Breast epithelium (tissue), 4 donors: ENCODE results near the gene CCT3. TPM values are rescaled to one million over a fixed set of nuclear protein-coding genes. Genes with fewer than 3 reads are reported as not detected.
"Not testable (repeated sequence)": the region's sequence is repeated elsewhere in the genome, so short reads cannot be mapped to it uniquely, and the experiment has no call there.

Experiments used
- DNase-seq, 2 donors: peaks; one replicate each; pipeline ENCODE4 v3.0.0-alpha.2; 2019; ENCODE audit warnings: low spot score in 2 of 2
- H3K27ac ChIP-seq, 2 donors: fragments of 200-600 bp; sonication (generic) in 1 of 2; one replicate each; pipeline ENCODE4 v1.5.1; 2016 to 2019; ENCODE audit warnings: mild to moderate bottlenecking in 1 of 2
- H3K27me3 ChIP-seq, 2 donors: fragments of 200-600 bp; sonication (generic) in 1 of 2; one replicate each; pipeline versions ENCODE4 v1.5.1 to v1.6.0; 2017 to 2019; ENCODE audit warnings: control low read depth in 1 of 2, mild to moderate bottlenecking in 1 of 2
- H3K36me3 ChIP-seq: fragments of 200-600 bp; one replicate; pipeline ENCODE4 v1.5.1; 2019
- H3K4me1 ChIP-seq, 2 donors: fragments of 200-600 bp; sonication (generic); one replicate each; pipeline ENCODE4 v1.5.1; 2016 to 2019; ENCODE audit warnings: control low read depth in 1 of 2
- H3K4me3 ChIP-seq, 3 donors: fragments of 200-600 bp; sonication (generic); 1 replicate in 2 of 3; 2 replicates in 1 of 3; pipeline ENCODE4 v1.5.1; 2016 to 2019; ENCODE audit warnings: mild to moderate bottlenecking in 3 of 3, moderate library complexity in 2 of 3
- H3K9me3 ChIP-seq, 2 donors: fragments of 200-600 bp; sonication (generic) in 1 of 2; one replicate each; pipeline ENCODE4 v1.5.1; 2016 to 2019; ENCODE audit warnings: control low read depth in 1 of 2
- POLR2A ChIP-seq: fragments of 450-650 bp; IDR thresholded peaks from one replicate; pipeline ENCODE4 v1.6.1; 2016; ENCODE audit warnings: antibody characterized with exemption, mild to moderate bottlenecking, moderate library complexity
- POLR2AphosphoS5 ChIP-seq, 3 donors: sonication (generic); formaldehyde crosslinking; IDR thresholded peaks; one replicate each; pipeline ENCODE4 v1.6.1; 2017; ENCODE audit warnings: antibody characterized with exemption in 3 of 3
- intact Hi-C: fragments of 100-400 bp; cut with DNase I; formaldehyde crosslinking; loops from one replicate; pipeline ENCODE4 v1.15.1; 2023; ENCODE audit warnings: low total_unique reads
- total RNA-seq, 3 donors: library from RNA; depleted of rRNA; stranded (reverse); fragments of >200 nt; gene quantifications; one replicate each; pipeline ENCODE4 v1.1.0, GENCODE V29; 2016
- TF ChIP-seq, protein P1 (sequence below), 3 donors: fragments of 450-650 bp; IDR thresholded peaks; one replicate each; pipeline ENCODE4 v1.5.1; 2016 to 2017; ENCODE audit warnings: antibody characterized with exemption in 3 of 3, mild to moderate bottlenecking in 3 of 3, moderate library complexity in 3 of 3

CCT3 gene
- total RNA-seq, 3 donors from 2014 or later = 150 to 263 (median 262) TPM

DNA sequence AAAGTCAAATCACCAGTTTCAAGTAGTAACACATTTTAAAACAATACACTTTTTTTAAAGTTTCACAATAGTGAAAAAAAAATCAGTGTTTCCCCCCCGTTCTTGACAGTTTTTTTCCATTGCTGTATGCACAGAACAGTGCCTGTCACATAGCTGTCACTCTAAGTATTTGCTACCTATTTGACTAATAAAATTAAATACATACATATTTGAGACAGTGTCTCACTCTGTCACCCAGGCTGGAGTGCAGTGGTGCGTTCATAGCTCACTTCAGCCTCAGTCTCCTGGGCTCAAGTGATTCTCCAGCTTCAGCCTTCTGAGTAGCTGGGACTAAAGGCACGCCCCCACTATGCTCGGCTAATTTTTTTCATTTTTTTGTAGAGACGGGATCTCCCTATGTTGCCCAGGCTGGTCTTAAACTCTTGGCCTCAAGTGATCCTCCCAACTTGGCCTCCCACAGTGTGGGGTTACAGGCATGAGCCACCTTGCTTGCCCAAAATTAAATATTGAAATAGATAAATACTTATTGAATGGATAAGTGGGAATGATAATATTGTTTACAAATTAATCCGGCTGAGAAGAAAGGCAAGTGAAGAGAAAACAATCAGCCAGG is 18.3 kb upstream of the CCT3 start:
- Histone ChIP-seq H3K27me3 (no peaks in the 10 kb centered on the region), H3K27ac (no peak overlapping the region)

DNA sequence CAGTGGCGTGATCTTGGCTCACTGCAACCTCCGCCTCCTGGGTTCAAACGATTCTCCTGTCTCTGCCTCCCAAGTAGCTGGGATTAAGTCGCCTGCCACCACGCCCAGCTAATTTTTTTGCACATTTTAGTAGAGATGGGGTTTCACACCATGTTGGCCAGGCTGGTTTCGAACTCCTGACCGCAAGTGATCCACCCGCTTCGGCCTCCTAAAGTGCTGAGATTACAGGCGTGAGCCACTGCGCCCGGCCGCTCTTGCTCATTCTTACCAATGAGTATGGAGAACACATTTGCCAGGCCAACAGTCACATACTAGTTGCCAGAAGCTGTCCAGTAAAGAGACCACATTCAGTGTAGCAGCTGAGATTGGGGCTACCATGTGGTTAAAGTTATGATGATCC is 14.4 kb upstream of the CCT3 start:
- H3K27me3 ChIP-seq, H3K36me3 ChIP-seq, H3K9me3 ChIP-seq, DNase-seq, H3K4me1 ChIP-seq, intact Hi-C loops, H3K4me3 ChIP-seq, H3K27ac ChIP-seq: not testable (repeated sequence)

More for the DNA sequence above, 18.3 kb upstream of the CCT3 start:
- no peak overlapping the region for H3K4me3 ChIP-seq
- H3K4me1 ChIP-seq = no peaks in the 10 kb centered on the region
- intact Hi-C loops = no loop called here
- H3K36me3 ChIP-seq = no peaks in the 10 kb centered on the region
- no peaks in the 10 kb centered on the region for H3K9me3 ChIP-seq
- TF ChIP-seq POLR2AphosphoS5 (IDR thresholded peaks at IDR 0.05) = no peak
- TF ChIP-seq, protein P1, sequence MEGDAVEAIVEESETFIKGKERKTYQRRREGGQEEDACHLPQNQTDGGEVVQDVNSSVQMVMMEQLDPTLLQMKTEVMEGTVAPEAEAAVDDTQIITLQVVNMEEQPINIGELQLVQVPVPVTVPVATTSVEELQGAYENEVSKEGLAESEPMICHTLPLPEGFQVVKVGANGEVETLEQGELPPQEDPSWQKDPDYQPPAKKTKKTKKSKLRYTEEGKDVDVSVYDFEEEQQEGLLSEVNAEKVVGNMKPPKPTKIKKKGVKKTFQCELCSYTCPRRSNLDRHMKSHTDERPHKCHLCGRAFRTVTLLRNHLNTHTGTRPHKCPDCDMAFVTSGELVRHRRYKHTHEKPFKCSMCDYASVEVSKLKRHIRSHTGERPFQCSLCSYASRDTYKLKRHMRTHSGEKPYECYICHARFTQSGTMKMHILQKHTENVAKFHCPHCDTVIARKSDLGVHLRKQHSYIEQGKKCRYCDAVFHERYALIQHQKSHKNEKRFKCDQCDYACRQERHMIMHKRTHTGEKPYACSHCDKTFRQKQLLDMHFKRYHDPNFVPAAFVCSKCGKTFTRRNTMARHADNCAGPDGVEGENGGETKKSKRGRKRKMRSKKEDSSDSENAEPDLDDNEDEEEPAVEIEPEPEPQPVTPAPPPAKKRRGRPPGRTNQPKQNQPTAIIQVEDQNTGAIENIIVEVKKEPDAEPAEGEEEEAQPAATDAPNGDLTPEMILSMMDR (IDR thresholded peaks at IDR 0.05) = no peak
- TF ChIP-seq POLR2A = no peak
- DNase-seq = no peak

DNA sequence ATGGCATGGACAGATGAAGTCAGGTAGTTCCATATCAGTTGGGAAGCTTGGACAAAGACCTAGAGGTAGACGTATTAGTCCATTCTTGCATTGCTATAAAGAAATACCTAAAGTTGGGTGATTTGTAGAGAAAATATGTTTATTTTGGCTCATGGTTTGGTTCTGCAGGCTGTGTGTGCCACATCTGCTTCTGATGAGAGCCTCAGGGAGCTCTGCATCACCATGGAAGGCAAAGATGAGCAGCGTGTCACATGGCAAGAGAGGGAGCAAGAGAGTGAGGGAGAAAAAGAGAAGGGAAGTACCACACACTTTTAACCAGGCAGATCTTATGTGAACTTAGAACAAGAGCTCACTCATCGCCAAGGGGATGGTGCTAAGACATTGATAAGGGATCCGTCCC is 9.2 kb upstream of the CCT3 start:
- H3K36me3 ChIP-seq = no peaks in the 10 kb centered on the region
- H3K4me1 ChIP-seq = no peaks in the 10 kb centered on the region
- H3K4me3 ChIP-seq = no peak overlapping the region
- no peak for DNase-seq
- intact Hi-C loops = no loop called here
- no peaks in the 10 kb centered on the region for H3K27me3 ChIP-seq
- H3K9me3 ChIP-seq = no peaks in the 10 kb centered on the region
- no peak overlapping the region for H3K27ac ChIP-seq
- TF ChIP-seq, protein P1 (IDR thresholded peaks at IDR 0.05) = no peak
- no peak for TF ChIP-seq POLR2A
- TF ChIP-seq POLR2AphosphoS5 (IDR thresholded peaks at IDR 0.05) = no peak

DNA sequence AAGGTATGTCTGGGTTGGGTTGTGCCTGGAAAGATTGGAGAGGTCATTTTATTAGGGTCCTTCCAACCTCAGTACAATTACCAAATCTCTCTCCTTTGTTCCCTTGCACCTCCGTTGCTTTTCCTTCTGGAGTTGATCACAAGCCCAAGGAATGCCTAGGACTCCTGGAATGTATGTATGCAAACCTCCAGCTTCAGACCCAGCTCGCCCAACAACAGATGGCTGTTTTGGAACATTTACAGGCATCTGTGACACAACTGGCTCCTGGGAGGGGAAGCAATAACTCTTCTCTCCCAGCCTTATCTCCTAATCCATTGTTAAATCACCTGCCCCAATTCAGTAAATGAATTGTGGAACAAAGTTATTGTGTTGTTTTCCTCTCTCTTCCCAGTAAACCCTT is 8.5 kb upstream of the CCT3 start:
- H3K4me1 ChIP-seq = no peaks in the 10 kb centered on the region
- H3K4me3 ChIP-seq = no peak overlapping the region
- intact Hi-C loops = no loop called here
- no peak overlapping the region for H3K27ac ChIP-seq
- no peaks in the 10 kb centered on the region for H3K27me3 ChIP-seq
- TF ChIP-seq POLR2AphosphoS5 (IDR thresholded peaks at IDR 0.05) = no peak
- no peak for TF ChIP-seq POLR2A
- H3K36me3 ChIP-seq = no peaks in the 10 kb centered on the region
- DNase-seq = no peak
- H3K9me3 ChIP-seq = no peaks in the 10 kb centered on the region

DNA sequence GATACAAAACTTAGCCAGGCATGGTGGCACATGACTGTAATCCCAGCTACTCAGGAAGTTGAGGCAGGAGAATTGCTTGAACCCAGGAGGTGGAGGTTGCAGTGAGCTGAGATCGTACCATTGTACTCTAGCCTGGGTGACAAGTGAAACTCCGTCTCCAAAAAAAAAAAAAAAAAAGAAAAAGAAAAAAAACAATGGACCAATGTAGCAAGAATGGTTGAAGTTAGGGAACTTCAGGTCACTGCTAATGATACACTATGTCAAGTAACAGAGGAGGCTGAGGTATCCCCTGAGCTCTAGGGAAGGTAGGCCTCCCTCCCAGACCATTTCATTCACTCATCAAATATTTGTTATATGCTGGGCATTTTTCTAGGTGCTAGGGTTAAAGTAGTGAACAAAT is 7.9 kb upstream of the CCT3 start:
- H3K36me3 ChIP-seq, H3K4me1 ChIP-seq, H3K9me3 ChIP-seq, H3K27ac ChIP-seq, intact Hi-C loops, H3K27me3 ChIP-seq, DNase-seq, H3K4me3 ChIP-seq: not testable (repeated sequence)

DNA sequence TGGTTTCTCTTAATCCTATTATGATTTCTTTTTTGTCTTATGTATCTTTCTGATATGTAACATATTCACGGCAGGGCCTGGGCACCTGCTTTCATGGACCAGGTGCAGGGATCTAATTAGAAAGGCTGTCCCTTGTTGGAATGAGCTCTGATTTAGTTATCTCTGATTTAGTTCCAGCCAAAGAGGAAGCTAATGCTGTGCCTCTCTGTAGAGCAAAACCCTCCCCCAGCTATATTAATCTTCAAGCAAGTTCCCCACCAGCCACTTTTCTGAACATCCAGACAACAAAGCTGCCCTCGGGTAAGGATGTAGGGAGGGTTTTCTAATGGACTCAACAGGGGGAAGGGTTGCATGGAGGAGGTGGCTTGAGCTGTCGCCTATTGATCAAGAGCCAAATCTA is 6.3 kb upstream of the CCT3 start:
- H3K4me1 ChIP-seq = no peaks in the 10 kb centered on the region
- H3K4me3 ChIP-seq = no peak overlapping the region
- H3K27me3 ChIP-seq = no peaks in the 10 kb centered on the region
- intact Hi-C loops = no loop called here
- no peaks in the 10 kb centered on the region for H3K36me3 ChIP-seq
- DNase-seq = no peak
- no peaks in the 10 kb centered on the region for H3K9me3 ChIP-seq
- TF ChIP-seq, protein P1 (IDR thresholded peaks at IDR 0.05) = no peak
- no peak for TF ChIP-seq POLR2AphosphoS5 (IDR thresholded peaks at IDR 0.05)
- TF ChIP-seq POLR2A = no peak
- no peak overlapping the region for H3K27ac ChIP-seq
